ENCODE results near the gene TMEM259.

The TMEM259 gene

DNA sequence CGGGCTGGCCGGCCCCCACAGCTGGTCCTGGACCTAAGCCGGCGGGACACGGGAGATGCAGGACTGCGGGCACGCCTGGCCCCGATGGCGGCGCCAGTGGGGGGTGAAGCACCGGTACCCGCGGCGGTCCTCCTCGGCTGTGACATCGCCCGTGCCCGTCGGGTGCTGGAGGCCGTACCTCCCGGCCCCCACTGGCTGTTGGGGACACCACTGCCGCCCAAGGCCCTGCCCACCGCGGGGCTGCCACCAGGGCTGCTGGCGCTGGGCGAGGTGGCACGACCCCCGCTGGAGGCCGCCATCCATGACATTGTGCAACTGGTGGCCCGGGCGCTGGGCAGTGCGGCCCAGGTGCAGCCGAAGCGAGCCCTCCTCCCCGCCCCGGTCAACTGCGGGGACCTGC lies 17.6 kb downstream of the TMEM259 start:
- H3K79me2 ChIP-seq (ENCODE audit: insufficient read depth, low read length) = no peaks in the 10 kb centered on the region
- H3F3A ChIP-seq (ENCODE audit: insufficient read depth) = peaks cover 11% of the 10 kb centered on the region
- H3K27me3 ChIP-seq (ENCODE audit: low read length) = no peaks in the 10 kb centered on the region
- H3K4me3 ChIP-seq (ENCODE audit: insufficient read depth, low read length, poor library complexity, severe bottlenecking) = no peak overlapping the region
- no peaks in the 10 kb centered on the region for H3K9me3 ChIP-seq (ENCODE audit: insufficient read depth, low read length)
- H3K4me2 ChIP-seq (ENCODE audit: low read depth, low read length, poor library complexity, severe bottlenecking) = no peak overlapping the region
- H3K36me3 ChIP-seq (ENCODE audit: low read length) = no peaks in the 10 kb centered on the region
- no peaks in the 10 kb centered on the region for H3K9me2 ChIP-seq (replicated peaks; ENCODE audit: insufficient read depth, low read length)
- H3K27ac ChIP-seq (ENCODE audit: low read depth, low read length) = no peak overlapping the region
- no peak overlapping the region for H2AFZ ChIP-seq (ENCODE audit: low read depth, low read length, severe bottlenecking)
- no peak for TF ChIP-seq EZH2phosphoT487 (conservative IDR thresholded peaks at IDR 0.05; ENCODE audit: low read length)
- TF ChIP-seq, protein P1, sequence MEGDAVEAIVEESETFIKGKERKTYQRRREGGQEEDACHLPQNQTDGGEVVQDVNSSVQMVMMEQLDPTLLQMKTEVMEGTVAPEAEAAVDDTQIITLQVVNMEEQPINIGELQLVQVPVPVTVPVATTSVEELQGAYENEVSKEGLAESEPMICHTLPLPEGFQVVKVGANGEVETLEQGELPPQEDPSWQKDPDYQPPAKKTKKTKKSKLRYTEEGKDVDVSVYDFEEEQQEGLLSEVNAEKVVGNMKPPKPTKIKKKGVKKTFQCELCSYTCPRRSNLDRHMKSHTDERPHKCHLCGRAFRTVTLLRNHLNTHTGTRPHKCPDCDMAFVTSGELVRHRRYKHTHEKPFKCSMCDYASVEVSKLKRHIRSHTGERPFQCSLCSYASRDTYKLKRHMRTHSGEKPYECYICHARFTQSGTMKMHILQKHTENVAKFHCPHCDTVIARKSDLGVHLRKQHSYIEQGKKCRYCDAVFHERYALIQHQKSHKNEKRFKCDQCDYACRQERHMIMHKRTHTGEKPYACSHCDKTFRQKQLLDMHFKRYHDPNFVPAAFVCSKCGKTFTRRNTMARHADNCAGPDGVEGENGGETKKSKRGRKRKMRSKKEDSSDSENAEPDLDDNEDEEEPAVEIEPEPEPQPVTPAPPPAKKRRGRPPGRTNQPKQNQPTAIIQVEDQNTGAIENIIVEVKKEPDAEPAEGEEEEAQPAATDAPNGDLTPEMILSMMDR (IDR thresholded peaks at IDR 0.05; ENCODE audit: insufficient read depth, low read length, poor library complexity, severe bottlenecking) = no peak
- no peaks in the 10 kb centered on the region for H4K20me1 ChIP-seq (ENCODE audit: low read depth, low read length)
- H3K9ac ChIP-seq (ENCODE audit: low read length) = no peak overlapping the region

DNA sequence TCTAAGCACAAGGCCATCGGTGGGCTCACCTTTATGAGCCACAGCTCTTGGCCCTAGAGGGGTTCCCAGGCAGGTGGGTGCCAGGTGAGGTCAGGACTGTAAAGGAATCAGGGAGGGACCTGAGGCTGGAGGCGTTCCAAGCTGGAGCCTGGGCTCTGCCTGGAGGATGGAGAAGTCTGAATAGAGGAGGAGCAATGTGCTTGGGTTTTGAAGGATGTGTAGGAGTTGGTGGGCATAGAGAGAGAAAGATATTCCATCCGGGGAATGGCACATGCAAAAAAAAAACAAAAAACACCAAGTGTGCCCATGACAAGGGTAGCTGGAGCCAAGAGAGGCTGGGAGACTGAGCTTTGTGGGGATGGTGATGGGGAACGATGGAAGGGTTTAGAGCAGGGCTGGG lies 18.3 kb downstream of the TMEM259 start:
- TF ChIP-seq, protein P1 (IDR thresholded peaks at IDR 0.05; ENCODE audit: insufficient read depth, low read length, poor library complexity, severe bottlenecking) = no peak
- no peak for TF ChIP-seq EZH2phosphoT487 (conservative IDR thresholded peaks at IDR 0.05; ENCODE audit: low read length)
- no peaks in the 10 kb centered on the region for H3K36me3 ChIP-seq (ENCODE audit: low read length)
- H3K4me3 ChIP-seq (ENCODE audit: insufficient read depth, low read length, poor library complexity, severe bottlenecking) = no peak overlapping the region
- H3K9me3 ChIP-seq (ENCODE audit: insufficient read depth, low read length) = no peaks in the 10 kb centered on the region
- H3K27me3 ChIP-seq (ENCODE audit: low read length) = no peaks in the 10 kb centered on the region
- peaks cover 11% of the 10 kb centered on the region for H3F3A ChIP-seq (ENCODE audit: insufficient read depth)
- H3K9ac ChIP-seq (ENCODE audit: low read length) = no peak overlapping the region
- no peak overlapping the region for H2AFZ ChIP-seq (ENCODE audit: low read depth, low read length, severe bottlenecking)
- H3K9me2 ChIP-seq (replicated peaks; ENCODE audit: insufficient read depth, low read length) = no peaks in the 10 kb centered on the region
- no peak overlapping the region for H3K27ac ChIP-seq (ENCODE audit: low read depth, low read length)
- H4K20me1 ChIP-seq (ENCODE audit: low read depth, low read length) = no peaks in the 10 kb centered on the region
- H3K79me2 ChIP-seq (ENCODE audit: insufficient read depth, low read length) = no peaks in the 10 kb centered on the region
- H3K4me2 ChIP-seq (ENCODE audit: low read depth, low read length, poor library complexity, severe bottlenecking) = no peak overlapping the region

DNA sequence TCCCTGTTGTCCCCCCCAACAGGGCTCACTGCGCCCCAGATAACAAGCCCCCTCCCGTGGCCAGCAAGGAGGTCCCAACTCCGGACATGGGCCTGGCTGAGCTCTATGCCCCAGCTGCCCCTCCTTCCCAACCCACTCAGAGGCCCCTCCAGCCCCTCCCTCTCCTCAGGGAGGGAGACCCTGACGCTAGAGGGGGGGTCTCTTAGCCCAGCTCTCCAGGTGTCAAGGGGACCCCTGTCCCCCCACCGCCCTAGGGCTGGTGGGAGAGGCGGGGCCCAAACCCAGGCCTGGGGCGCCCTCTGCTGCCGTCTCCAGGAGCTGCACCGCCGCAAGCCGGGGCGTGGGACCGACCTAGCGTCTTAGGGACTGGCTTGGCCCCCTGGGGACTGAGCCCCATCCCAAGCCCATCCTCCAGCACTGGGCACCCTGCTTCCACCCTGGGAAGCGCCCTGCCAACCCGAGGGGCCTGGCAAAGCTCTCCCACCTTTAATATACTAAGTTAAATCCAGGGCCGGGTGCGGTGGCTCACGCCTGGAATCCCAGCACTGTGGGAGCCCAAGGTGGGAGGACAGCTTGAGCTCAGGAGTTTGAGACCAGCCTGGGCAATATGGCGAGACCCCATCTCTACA lies 19.3 kb downstream of the TMEM259 start:
- Histone ChIP-seq H3K4me3 (ENCODE audit: insufficient read depth, low read length, poor library complexity, severe bottlenecking) (no peak overlapping the region), H3K36me3 (ENCODE audit: low read length) (no peaks in the 10 kb centered on the region), H3K4me2 (ENCODE audit: low read depth, low read length, poor library complexity, severe bottlenecking) (no peak overlapping the region), H3F3A (ENCODE audit: insufficient read depth) (peaks cover 8% of the 10 kb centered on the region), H3K9ac (ENCODE audit: low read length) (no peak overlapping the region), H3K27me3 (ENCODE audit: low read length) (no peaks in the 10 kb centered on the region), H3K79me2 (ENCODE audit: insufficient read depth, low read length) (no peaks in the 10 kb centered on the region), H4K20me1 (ENCODE audit: low read depth, low read length) (no peaks in the 10 kb centered on the region), H3K27ac (ENCODE audit: low read depth, low read length) (no peak overlapping the region), H2AFZ (ENCODE audit: low read depth, low read length, severe bottlenecking) (no peak overlapping the region), H3K9me3 (ENCODE audit: insufficient read depth, low read length) (no peaks in the 10 kb centered on the region), H3K9me2 (replicated peaks; ENCODE audit: insufficient read depth, low read length) (no peaks in the 10 kb centered on the region)
- no peak for TF ChIP-seq EZH2phosphoT487 (conservative IDR thresholded peaks at IDR 0.05; ENCODE audit: low read length)
- TF ChIP-seq, protein P1 (IDR thresholded peaks at IDR 0.05; ENCODE audit: insufficient read depth, low read length, poor library complexity, severe bottlenecking) = peak; percentile 78
